PC-3 (cell line): ENCODE measurements around the gene LRRC59. TPM values are rescaled to one million over a fixed set of nuclear protein-coding genes. Genes with fewer than 3 reads are reported as not detected.

Source experiments
- ATAC-seq: fragments of 200-7000 bp; cut with Tn5 transposase; 2 replicates; pipeline ENCODE4 v1.9.1; 2020; ENCODE audit warnings: mild to moderate bottlenecking, moderate library complexity
- BruUV-seq: library from RNA; stranded (reverse); fragments of 400-500 nt; replicated peaks from 2 replicates; lab custom pipeline; 2021; lab: Mats Ljungman, UMichigan
- CTCF ChIA-PET: fragments of 300-600 bp; sonication (Branson Sonifier 250); formaldehyde crosslinking; loops from one replicate; lab custom pipeline; 2022; ENCODE audit warnings: antibody characterized with exemption; lab: Charles Lee
- POLR2A ChIA-PET: fragments of 300-600 bp; sonication (Branson Sonifier 250); formaldehyde crosslinking; loops from one replicate; lab custom pipeline; 2022; ENCODE audit warnings: antibody characterized with exemption; ENCODE audit not compliant: unreplicated experiment; lab: Charles Lee
- DNase-seq: peaks from one replicate; pipeline ENCODE4 v3.0.0-alpha.2; 2015
- H2AFZ ChIP-seq: fragments of 300-600 bp; sonication (generic); 2 replicates; pipeline ENCODE4 v1.6.0; 2016; ENCODE audit warnings: antibody characterized with exemption, low read length
- H3F3A ChIP-seq: fragments of 300-600 bp; sonication (generic); one replicate; pipeline ENCODE4 v1.6.0; 2017; ENCODE audit warnings: antibody characterized with exemption, low read length, control low read depth, mild to moderate bottlenecking; ENCODE audit not compliant: unreplicated experiment
- H3K27ac ChIP-seq: fragments of 300-600 bp; sonication (generic); 2 replicates; pipeline ENCODE4 v1.5.1; 2016; ENCODE audit warnings: mild to moderate bottlenecking, low read length
- H3K27me3 ChIP-seq: fragments of 300-600 bp; sonication (generic); 2 replicates; pipeline ENCODE4 v1.6.1; 2016; ENCODE audit warnings: low read length, mixed read lengths
- H3K36me3 ChIP-seq: fragments of 300-600 bp; sonication (generic); 2 replicates; pipeline ENCODE4 v1.6.1; 2016; ENCODE audit warnings: low read depth, mixed run types, low read length, mixed read lengths
- H3K4me1 ChIP-seq: fragments of 300-600 bp; sonication (generic); 2 replicates; pipeline ENCODE4 v1.5.1; 2016; ENCODE audit warnings: low read length; ENCODE audit not compliant: insufficient read depth
- H3K4me2 ChIP-seq: fragments of 300-600 bp; sonication (generic); 2 replicates; pipeline ENCODE4 v1.6.0; 2016; ENCODE audit warnings: low read length
- H3K4me3 ChIP-seq: fragments of 300-600 bp; sonication (generic); 2 replicates; pipeline ENCODE4 v1.5.1; 2016; ENCODE audit warnings: mild to moderate bottlenecking, low read length, mixed read lengths
- H3K79me2 ChIP-seq: fragments of 300-600 bp; sonication (generic); 2 replicates; pipeline ENCODE4 v1.6.1; 2017; ENCODE audit warnings: low read length, mixed read lengths
- H3K9ac ChIP-seq: fragments of 300-600 bp; sonication (generic); 2 replicates; pipeline ENCODE4 v1.6.0; 2016; ENCODE audit warnings: mild to moderate bottlenecking, low read length
- H3K9me2 ChIP-seq: fragments of 300-600 bp; sonication (generic); replicated peaks from 2 replicates; pipeline ENCODE4 v1.6.1; 2016; ENCODE audit warnings: mixed run types, low read length, mixed read lengths
- H3K9me3 ChIP-seq: fragments of 300-600 bp; sonication (generic); 2 replicates; pipeline ENCODE4 v1.6.1; 2016; ENCODE audit warnings: low read length, mixed read lengths
- H4K20me1 ChIP-seq: fragments of 300-600 bp; sonication (generic); 2 replicates; pipeline ENCODE4 v1.6.1; 2016; ENCODE audit warnings: low read length, mixed read lengths
- CTCF ChIP-seq: fragments of 300-600 bp; sonication (generic); conservative IDR thresholded peaks from 2 replicates; pipeline ENCODE4 v1.5.1; 2017; ENCODE audit warnings: antibody characterized with exemption, low read depth, mild to moderate bottlenecking, low read length
- EZH2 ChIP-seq: fragments of 300-600 bp; sonication (generic); IDR thresholded peaks from one replicate; pipeline ENCODE4 v1.6.1; 2017; ENCODE audit warnings: antibody characterized with exemption, mild to moderate bottlenecking, low read length; ENCODE audit not compliant: unreplicated experiment
- EZH2phosphoT487 ChIP-seq: fragments of 300-600 bp; sonication (generic); IDR thresholded peaks from 2 replicates; pipeline ENCODE4 v1.6.1; 2018; ENCODE audit warnings: mild to moderate bottlenecking, antibody characterized with exemption, low read length, borderline replicate concordance
- intact Hi-C: fragments of 100-400 bp; cut with micrococcal nuclease; formaldehyde crosslinking; loops from 2 replicates; pipeline ENCODE4 v1.9.0; 2023
- total RNA-seq: library from RNA; depleted of rRNA; stranded (reverse); fragments of >200 nt; gene quantifications from 2 replicates; pipeline ENCODE4 v1.2.3, GENCODE V29; 2014

LRRC59 gene
- total RNA-seq, 1 experiment from 2014 or later = 324 TPM

GRCh38 chr17:50360486-50361115, 36.7 kb downstream of the LRRC59 start:
- no TSS peak for BruUV-seq

GRCh38 chr17:50359998-50360461, 37.3 kb downstream of the LRRC59 start:
- Histone ChIP-seq H3K27me3 (no peaks in the 10 kb centered on the region), H2AFZ (no peak overlapping the region), H3K9me3 (no peaks in the 10 kb centered on the region), H3K4me1 (no peaks in the 10 kb centered on the region), H3K27ac (no peak overlapping the region), H4K20me1 (no peaks in the 10 kb centered on the region), H3K4me2 (no peak overlapping the region), H3K36me3 (peaks cover 36% of the 10 kb centered on the region), H3K9ac (no peak overlapping the region), H3K79me2 (no peaks in the 10 kb centered on the region), H3K9me2 (no peaks in the 10 kb centered on the region), H3F3A (peaks cover 6% of the 10 kb centered on the region), H3K4me3 (no peak overlapping the region)
- ChIA-PET CTCF (interaction anchor here (0.6 kb wide), 4 partner anchors 14 to 84 kb away, joined by 10 to 25 read pairs (median 12); no protein-coding TSS in a partner anchor), POLR2A (interaction anchor here (0.6 kb wide), 1 partner anchor 83 kb away, joined by 22 read pairs; no protein-coding TSS in a partner anchor)
- no peak for TF ChIP-seq EZH2
- TF ChIP-seq CTCF = no peak
- TF ChIP-seq EZH2phosphoT487 = no peak
- DNase-seq (no peak), ATAC-seq (no peak)
- BruUV-seq = no TSS peak
- intact Hi-C loops = no loop called here

More at GRCh38 chr17:50360486-50361115, 36.7 kb downstream of the LRRC59 start:
- H3K4me3 ChIP-seq = no peak overlapping the region
- no peaks in the 10 kb centered on the region for H4K20me1 ChIP-seq
- no peaks in the 10 kb centered on the region for H3K79me2 ChIP-seq
- DNase-seq = no peak
- peaks cover 34% of the 10 kb centered on the region for H3K36me3 ChIP-seq
- ATAC-seq = no peak
- ChIA-PET POLR2A (interaction anchor here (0.6 kb wide), 1 partner anchor 83 kb away, joined by 22 read pairs; no protein-coding TSS in a partner anchor), CTCF (interaction anchor here (0.6 to 2.7 kb wide), 5 partner anchors 14 to 84 kb away, joined by 10 to 25 read pairs (median 12); no protein-coding TSS in a partner anchor)
- H3K27ac ChIP-seq = no peak overlapping the region
- H2AFZ ChIP-seq = no peak overlapping the region
- TF ChIP-seq EZH2 = no peak
- H3K4me2 ChIP-seq = no peak overlapping the region
- no peaks in the 10 kb centered on the region for H3K9me3 ChIP-seq
- no peaks in the 10 kb centered on the region for H3K4me1 ChIP-seq
- H3F3A ChIP-seq = peaks cover 6% of the 10 kb centered on the region
- H3K9ac ChIP-seq = no peak overlapping the region
- H3K27me3 ChIP-seq = no peaks in the 10 kb centered on the region
- intact Hi-C loops = no loop called here
- no peaks in the 10 kb centered on the region for H3K9me2 ChIP-seq

- ATAC-seq (no peak), DNase-seq (no peak)
- TF ChIP-seq EZH2phosphoT487 (no peak), CTCF (no peak), EZH2 (no peak)
- Histone ChIP-seq H3K4me3 (no peak overlapping the region), H3K27me3 (no peaks in the 10 kb centered on the region), H3K9me3 (no peaks in the 10 kb centered on the region), H4K20me1 (no peaks in the 10 kb centered on the region), H3K79me2 (no peaks in the 10 kb centered on the region), H3K36me3 (peaks cover 44% of the 10 kb centered on the region), H2AFZ (no peak overlapping the region), H3K4me1 (no peaks in the 10 kb centered on the region), H3K9ac (no peak overlapping the region), H3K4me2 (no peak overlapping the region), H3F3A (peaks cover 6% of the 10 kb centered on the region), H3K27ac (no peak overlapping the region), H3K9me2 (no peaks in the 10 kb centered on the region)
- ChIA-PET CTCF (interaction anchor here (0.5 kb wide), 1 partner anchor 47 kb away, joined by 4 read pairs; no protein-coding TSS in a partner anchor), POLR2A (no interaction called here)
- intact Hi-C loops = no loop called here
- BruUV-seq = no TSS peak
Measured at GRCh38 chr17:50359005-50359699, 38.2 kb downstream of the LRRC59 start.
